Transverse colon (tissue), 4 donors: ENCODE data around the gene RSAD1.

Experiments
- POLR2AphosphoS5 ChIP-seq, 3 donors: sonication (generic); formaldehyde crosslinking; IDR thresholded peaks; one replicate each; pipeline ENCODE4 v1.6.1; 2016; ENCODE audit warnings: antibody characterized with exemption in 3 of 3
- TF ChIP-seq, protein P1 (sequence below), 5 experiments: fragments of 200-600 bp in 3 of 5; fragments of 450-650 bp in 2 of 5; sonication (generic) in 3 of 5; IDR thresholded peaks; 1 replicate in 2 of 5; 2 replicates in 3 of 5; pipeline ENCODE4 v1.5.1; 2016 to 2017; ENCODE audit warnings: antibody characterized with exemption in 5 of 5, inconsistent platforms in 3 of 5, mild to moderate bottlenecking in 2 of 5, moderate library complexity in 1 of 5

DNA sequence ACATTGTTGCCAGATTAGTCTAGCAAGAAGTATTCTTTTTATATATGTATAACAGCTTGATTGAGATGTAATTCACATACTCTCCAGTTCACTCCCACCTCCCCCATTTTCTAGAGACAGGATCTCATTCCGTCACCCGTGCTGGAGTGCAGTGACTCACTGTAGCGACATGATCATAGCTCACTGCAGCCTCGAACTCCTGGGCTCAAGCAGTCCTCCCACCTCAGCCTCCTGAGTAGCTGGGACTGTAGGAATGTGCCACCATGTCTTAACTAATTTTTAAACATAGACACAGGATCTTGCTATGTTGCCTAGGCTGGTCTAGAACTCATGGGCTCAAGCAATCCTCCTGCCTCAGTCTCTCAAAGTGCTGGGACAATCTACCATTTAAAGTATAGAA lies 3.3 kb upstream of the RSAD1 start:
- TF ChIP-seq, protein P1, sequence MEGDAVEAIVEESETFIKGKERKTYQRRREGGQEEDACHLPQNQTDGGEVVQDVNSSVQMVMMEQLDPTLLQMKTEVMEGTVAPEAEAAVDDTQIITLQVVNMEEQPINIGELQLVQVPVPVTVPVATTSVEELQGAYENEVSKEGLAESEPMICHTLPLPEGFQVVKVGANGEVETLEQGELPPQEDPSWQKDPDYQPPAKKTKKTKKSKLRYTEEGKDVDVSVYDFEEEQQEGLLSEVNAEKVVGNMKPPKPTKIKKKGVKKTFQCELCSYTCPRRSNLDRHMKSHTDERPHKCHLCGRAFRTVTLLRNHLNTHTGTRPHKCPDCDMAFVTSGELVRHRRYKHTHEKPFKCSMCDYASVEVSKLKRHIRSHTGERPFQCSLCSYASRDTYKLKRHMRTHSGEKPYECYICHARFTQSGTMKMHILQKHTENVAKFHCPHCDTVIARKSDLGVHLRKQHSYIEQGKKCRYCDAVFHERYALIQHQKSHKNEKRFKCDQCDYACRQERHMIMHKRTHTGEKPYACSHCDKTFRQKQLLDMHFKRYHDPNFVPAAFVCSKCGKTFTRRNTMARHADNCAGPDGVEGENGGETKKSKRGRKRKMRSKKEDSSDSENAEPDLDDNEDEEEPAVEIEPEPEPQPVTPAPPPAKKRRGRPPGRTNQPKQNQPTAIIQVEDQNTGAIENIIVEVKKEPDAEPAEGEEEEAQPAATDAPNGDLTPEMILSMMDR (IDR thresholded peaks at IDR 0.05) = no peak
- TF ChIP-seq POLR2AphosphoS5 (IDR thresholded peaks at IDR 0.05) = no peak
